Lower lobe of right lung (tissue), 2 donors: Measurements from ENCODE around the gene ACAD8. TPM values are rescaled to one million over a fixed set of nuclear protein-coding genes. Genes with fewer than 3 reads are reported as not detected.
A peak's percentile ranks its signal among the peaks of the same experiment; 100 is the strongest.

Experiments used
- ATAC-seq, 2 donors: fragments of 200-7000 bp; cut with Tn5 transposase; one replicate each; pipeline ENCODE4 v1.9.1; 2020 to 2022; ENCODE audit warnings: mild to moderate bottlenecking in 2 of 2, moderate library complexity in 2 of 2
- DNase-seq: peaks from one replicate; pipeline ENCODE4 v3.0.0-alpha.2; 2020
- H3K27ac ChIP-seq: fragments of 200-600 bp; one replicate; pipeline ENCODE4 v1.8.0; 2022
- H3K27me3 ChIP-seq: fragments of 200-600 bp; one replicate; pipeline ENCODE4 v1.8.0; 2022; ENCODE audit warnings: low read depth
- H3K36me3 ChIP-seq: fragments of 200-600 bp; one replicate; pipeline ENCODE4 v1.8.0; 2022; ENCODE audit warnings: mild to moderate bottlenecking
- H3K4me1 ChIP-seq: fragments of 200-600 bp; one replicate; pipeline ENCODE4 v1.8.0; 2022
- H3K4me3 ChIP-seq: fragments of 200-600 bp; one replicate; pipeline ENCODE4 v1.8.0; 2022; ENCODE audit warnings: mild to moderate bottlenecking
- H3K9me3 ChIP-seq: fragments of 200-600 bp; one replicate; pipeline ENCODE4 v1.8.0; 2022
- CTCF ChIP-seq: fragments of 200-600 bp; IDR thresholded peaks from one replicate; pipeline ENCODE4 v1.8.0; 2022; ENCODE audit warnings: antibody characterized with exemption, mild to moderate bottlenecking
- intact Hi-C: fragments of 100-400 bp; cut with DNase I; formaldehyde crosslinking; loops from one replicate; pipeline ENCODE4 v1.11.0; 2022
- total RNA-seq: library from RNA; stranded (reverse); fragmentation: NEBNext Ultra II Directional; extraction: Animal tissue kit (Norgen Biotek cat#: 25700); gene quantifications from one replicate; pipeline ENCODE4 v1.2.1, GENCODE V29; 2021
- donor health status: DM: no; HTN: yes; CAD: no; lungs with severe emphysema.

Gene ACAD8
- total RNA-seq, 1 donor from 2014 or later, result 33.9 TPM

GRCh38 chr11:134257101-134257500, 3.7 kb downstream of the ACAD8 start:
- no peak for ATAC-seq
- Histone ChIP-seq H3K9me3 (no peaks in the 10 kb centered on the region), H3K27me3 (no peaks in the 10 kb centered on the region), H3K4me1 (peaks cover 30% of the 10 kb centered on the region), H3K4me3 (no peak overlapping the region), H3K27ac (no peak overlapping the region), H3K36me3 (peaks cover 58% of the 10 kb centered on the region)
- intact Hi-C loops, result no loop called here
- DNase-seq, result no peak
- no peak for TF ChIP-seq CTCF

- Histone ChIP-seq H3K27ac (no peak overlapping the region), H3K36me3 (peaks cover 72% of the 10 kb centered on the region), H3K9me3 (no peaks in the 10 kb centered on the region), H3K4me1 (peaks cover 24% of the 10 kb centered on the region), H3K4me3 (no peak overlapping the region), H3K27me3 (no peaks in the 10 kb centered on the region)
- TF ChIP-seq CTCF, result no peak
- intact Hi-C loops, result no loop called here
- DNase-seq (no peak), ATAC-seq (peak in 1 of 2 donors; percentile 80)
Observed at GRCh38 chr11:134258577-134258976, 5.2 kb downstream of the ACAD8 start.

- H3K27ac ChIP-seq, result no peak overlapping the region
- no peak for TF ChIP-seq CTCF
- ATAC-seq (no peak), DNase-seq (no peak)
- H3K36me3 ChIP-seq, result peaks cover 84% of the 10 kb centered on the region
- H3K4me3 ChIP-seq, result no peak overlapping the region
- intact Hi-C loops, result no loop called here
- H3K27me3 ChIP-seq, result no peaks in the 10 kb centered on the region
- H3K9me3 ChIP-seq, result no peaks in the 10 kb centered on the region
- peaks cover 8% of the 10 kb centered on the region for H3K4me1 ChIP-seq
Observed at GRCh38 chr11:134260503-134260902, 7.1 kb downstream of the ACAD8 start.

- Histone ChIP-seq H3K4me3 (no peak overlapping the region), H3K36me3 (peaks cover 84% of the 10 kb centered on the region), H3K27ac (no peak overlapping the region), H3K4me1 (peaks cover 8% of the 10 kb centered on the region), H3K9me3 (no peaks in the 10 kb centered on the region), H3K27me3 (no peaks in the 10 kb centered on the region)
- DNase-seq (no peak), ATAC-seq (no peak)
- no peak for TF ChIP-seq CTCF
- intact Hi-C loops, result no loop called here
Observed at GRCh38 chr11:134260983-134261382, 7.6 kb downstream of the ACAD8 start.

GRCh38 chr11:134261626-134262488, 8.5 kb downstream of the ACAD8 start:
- intact Hi-C loops, result no loop called here
- H3K36me3 ChIP-seq, result peaks cover 77% of the 10 kb centered on the region
- H3K27me3 ChIP-seq, result no peaks in the 10 kb centered on the region
- no peak overlapping the region for H3K27ac ChIP-seq
- no peak for DNase-seq
- no peaks in the 10 kb centered on the region for H3K9me3 ChIP-seq
- H3K4me3 ChIP-seq, result no peak overlapping the region
- H3K4me1 ChIP-seq, result peaks cover 16% of the 10 kb centered on the region
- peak in 1 of 2 donors; percentile 5 for ATAC-seq
- peak; percentile 50 for TF ChIP-seq CTCF
